GM13977 (cell line): ENCODE measurements around the gene FOXJ2.
"Not testable (repeated sequence)": the region's sequence is repeated elsewhere in the genome, so short reads cannot be mapped to it uniquely, and the experiment has no call there.

Source experiments
- DNase-seq: peaks from one replicate; pipeline ENCODE4 v3.0.0; 2012; ENCODE audit warnings: low spot score
- CTCF ChIP-seq: IDR thresholded peaks from 2 replicates; pipeline ENCODE4 v1.5.1; 2012; ENCODE audit warnings: mild to moderate bottlenecking, control low read depth; ENCODE audit not compliant: insufficient read depth; ENCODE audit errors: extremely low read depth, missing control alignments
- in situ Hi-C: fragments of 300-500 bp; cut with MboI; formaldehyde crosslinking; loops from one replicate; pipeline ENCODE4 v1.12.0; 2022; ENCODE audit warnings: low sequenced_read_pairs, low pct_unique_long_range_greater_than_20kb, mixed read lengths, inconsistent platforms; ENCODE audit not compliant: unreplicated experiment

Gene FOXJ2

GRCh38 chr12:8069582-8069981 lies 37.1 kb downstream of the FOXJ2 start:
- TF ChIP-seq CTCF: no peak
- in situ Hi-C loops: no loop called here
- DNase-seq: no peak

DNA sequence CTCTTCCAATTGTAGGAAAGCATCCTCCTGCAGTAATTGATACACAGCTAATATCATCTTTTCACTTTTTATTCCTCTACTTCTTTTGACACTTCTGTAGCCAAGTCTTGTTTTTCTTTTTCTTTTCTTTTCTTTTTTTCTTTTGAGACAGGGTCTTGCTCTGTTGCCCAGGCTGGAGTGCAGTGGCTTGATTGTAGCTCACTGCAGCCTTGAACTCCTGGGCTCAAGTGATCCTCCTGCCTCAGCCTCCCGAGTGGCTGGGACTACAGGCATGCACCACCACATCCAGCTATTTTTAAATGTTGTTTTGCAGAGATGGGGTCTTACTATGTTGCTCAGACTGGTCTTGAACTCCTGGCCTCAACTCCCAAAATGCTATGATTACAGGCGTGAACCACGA lies 39.3 kb downstream of the FOXJ2 start:
- DNase-seq, in situ Hi-C loops: not testable (repeated sequence)

GRCh38 chr12:8075935-8076334 lies 43.4 kb downstream of the FOXJ2 start:
- TF ChIP-seq CTCF: no peak
- no peak for DNase-seq
- in situ Hi-C loops: no loop called here

DNA sequence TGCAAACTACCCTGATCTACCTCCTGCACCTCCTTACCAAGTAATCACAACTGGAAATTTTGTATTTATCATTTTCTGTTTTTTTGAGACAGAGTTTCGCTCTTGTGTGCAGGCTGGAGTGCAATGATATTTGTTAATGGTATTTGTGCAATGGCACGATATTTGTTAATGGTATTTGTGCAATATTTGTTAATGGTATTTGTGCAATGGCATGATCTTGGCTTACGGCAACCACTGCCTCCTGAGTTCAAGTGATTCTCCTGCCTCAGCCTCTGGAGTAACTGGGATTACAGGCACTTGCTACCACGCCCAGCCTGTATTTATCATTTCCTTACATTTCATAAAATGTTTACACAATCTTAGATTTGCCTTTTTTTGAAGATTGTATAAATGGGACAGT lies 43.9 kb downstream of the FOXJ2 start:
- no peak for TF ChIP-seq CTCF
- in situ Hi-C loops: no loop called here
- DNase-seq: no peak

DNA sequence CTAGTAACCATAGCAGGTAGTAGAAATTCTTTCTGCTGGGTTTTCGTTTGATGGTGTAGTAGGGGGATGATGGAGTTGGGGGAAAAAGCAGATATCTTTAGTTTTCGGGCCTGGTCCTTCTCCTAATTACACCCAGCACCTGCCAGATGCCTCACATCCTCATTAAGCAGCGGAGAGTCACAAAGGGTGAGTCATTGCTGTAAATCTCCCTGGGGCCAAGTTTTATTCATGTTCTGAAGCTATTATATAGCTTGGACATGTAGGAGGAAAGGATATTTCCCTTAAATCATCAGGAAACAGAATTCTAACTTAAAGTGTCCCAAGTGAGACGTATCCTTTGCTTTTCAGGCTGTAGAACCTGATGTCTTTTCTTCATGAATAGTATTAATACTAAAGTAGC lies 44.7 kb downstream of the FOXJ2 start:
- no peak for TF ChIP-seq CTCF

GRCh38 chr12:8078398-8078797 lies 45.9 kb downstream of the FOXJ2 start:
- DNase-seq: no peak
- TF ChIP-seq CTCF: peak; percentile 39
- in situ Hi-C loops: no loop called here

More for the DNA sequence above, 44.7 kb downstream of the FOXJ2 start:
- no peak for DNase-seq
- in situ Hi-C loops: no loop called here

DNA sequence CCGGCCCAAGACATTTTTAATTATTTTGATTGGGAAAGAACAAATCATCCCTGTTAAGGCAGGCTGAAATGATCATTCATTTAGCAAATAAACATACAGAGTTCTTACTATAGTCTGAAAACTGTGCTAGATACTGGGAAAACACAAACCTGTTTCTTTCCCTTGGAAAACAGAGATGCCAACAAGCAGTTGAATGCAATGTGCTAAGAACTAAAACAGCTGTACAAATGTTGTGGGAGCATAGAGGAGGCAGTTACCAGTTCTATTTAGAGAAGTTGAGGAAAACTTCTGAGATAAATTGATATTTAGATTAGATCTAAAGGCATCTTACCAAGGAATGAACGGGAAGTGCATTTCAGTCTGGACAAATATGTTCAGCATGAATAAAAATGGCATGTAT lies 46.4 kb downstream of the FOXJ2 start:
- DNase-seq: no peak
- in situ Hi-C loops: no loop called here
- TF ChIP-seq CTCF: no peak
